Left lobe of liver (tissue), 2 donors: ENCODE results near the gene MCF2L. TPM values are rescaled to one million over a fixed set of nuclear protein-coding genes. Genes with fewer than 3 reads are reported as not detected.

Experiments used
- ATAC-seq: fragments of 200-7000 bp; cut with Tn5 transposase; one replicate; pipeline ENCODE4 v1.9.1; 2020; ENCODE audit warnings: mild to moderate bottlenecking, moderate library complexity
- DNase-seq: peaks from one replicate; pipeline ENCODE4 v3.0.0-alpha.2; 2020; ENCODE audit warnings: low spot score
- total RNA-seq: library from RNA; stranded (reverse); gene quantifications from one replicate; pipeline ENCODE4 v1.2.1, GENCODE V29; 2021
- donor health status: DM: no; HTN: no; CAD: no; lungs with moderate emphysema.
- donor health status: DM: no; HTN: yes; CAD: no.

MCF2L gene
- total RNA-seq, 1 donor from 2014 or later: 14.9 TPM

DNA sequence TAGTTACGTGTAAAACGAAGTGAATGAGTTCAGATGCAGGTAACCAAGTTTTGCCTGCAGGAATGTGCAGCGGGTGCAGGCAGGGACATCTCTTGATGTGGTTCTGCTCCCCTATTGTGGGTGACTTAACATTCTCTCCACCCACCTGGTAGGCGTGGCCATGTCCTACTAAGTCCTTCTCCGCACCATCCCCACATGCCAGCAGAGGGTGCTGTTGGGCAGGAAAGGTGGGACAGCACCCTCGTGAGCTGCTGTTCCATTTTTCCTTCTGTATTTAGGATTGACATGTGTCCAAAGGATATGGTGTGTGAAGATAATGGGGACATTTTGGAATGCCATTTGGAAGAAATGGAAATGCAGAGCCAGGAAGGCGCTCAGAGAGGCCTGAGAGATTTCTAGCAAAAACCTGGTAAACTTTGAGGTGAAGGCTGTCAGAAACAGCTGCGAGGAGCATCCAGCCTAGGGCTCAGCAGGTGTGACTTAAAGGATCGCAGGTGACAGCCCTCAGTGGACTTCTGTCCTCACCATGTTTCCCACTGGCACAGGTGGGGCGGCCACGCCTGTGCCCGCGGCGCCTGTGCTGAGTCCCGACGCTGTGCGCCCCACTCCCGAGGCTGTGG, 26.2 kb upstream of the MCF2L start:
- ATAC-seq (peak; percentile 97), DNase-seq (peak; percentile 96)

DNA sequence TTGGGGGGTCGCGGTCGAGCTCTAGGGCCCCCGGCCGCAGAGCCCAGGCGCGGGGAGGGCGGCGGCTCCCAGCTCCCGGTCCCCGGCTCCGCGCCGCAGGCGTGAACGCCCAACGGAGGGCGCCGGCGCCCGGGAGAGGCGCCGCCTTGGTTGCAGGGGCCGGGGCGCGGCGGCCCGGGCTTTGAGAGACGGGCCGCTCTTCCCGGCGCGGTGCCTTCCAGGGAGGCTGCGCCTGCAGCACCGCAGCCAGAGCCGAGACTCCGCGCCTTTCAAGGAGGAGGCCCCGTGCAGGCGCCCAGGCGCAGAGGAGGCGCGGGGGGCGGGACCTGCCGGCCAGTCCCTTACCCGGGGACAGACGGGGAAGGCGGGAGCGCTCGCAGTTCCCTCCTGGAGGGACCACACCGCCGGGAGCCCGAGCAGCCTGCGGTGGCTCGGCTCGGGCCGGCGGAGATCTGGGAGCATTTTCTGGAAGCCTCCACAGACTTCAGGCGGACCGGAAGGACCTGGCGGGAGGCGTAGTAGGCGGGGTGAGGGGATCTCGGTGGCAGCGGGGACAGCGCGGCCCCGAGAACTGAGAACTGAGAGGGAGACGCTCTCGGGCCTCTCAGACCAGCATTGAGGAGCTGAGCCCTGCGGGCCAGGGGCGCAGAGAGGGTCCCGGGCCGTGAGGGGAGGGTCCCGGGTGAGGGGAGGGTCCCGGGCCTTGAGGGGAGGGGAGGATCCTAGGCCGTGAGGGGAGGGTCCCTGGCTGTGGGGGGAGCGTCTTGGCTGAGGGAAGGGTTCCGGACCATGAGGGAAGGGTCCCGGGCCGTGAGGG, 25.5 kb upstream of the MCF2L start:
- no peak for DNase-seq
- peak; percentile 62 for ATAC-seq

DNA sequence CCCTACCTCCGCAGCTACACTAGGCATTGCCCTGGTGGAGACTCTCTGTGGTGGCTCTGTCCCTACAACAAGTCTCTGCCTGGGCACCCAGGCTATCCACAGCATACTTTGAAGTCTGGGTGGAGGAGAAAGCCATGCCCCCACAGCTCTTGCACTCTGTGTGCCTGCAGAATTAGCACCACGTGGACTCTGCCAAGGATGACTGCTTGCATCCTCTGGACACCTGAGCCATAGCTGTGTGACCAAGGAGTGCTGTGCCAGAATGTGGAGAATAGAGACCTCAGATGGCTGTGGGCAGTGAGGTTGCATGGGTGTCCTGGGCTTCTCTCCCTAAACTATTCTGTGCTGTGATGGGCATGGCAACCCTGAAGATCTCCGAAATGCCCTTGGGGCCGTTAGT, 21.2 kb upstream of the MCF2L start:
- no peak for DNase-seq
- no peak for ATAC-seq

DNA sequence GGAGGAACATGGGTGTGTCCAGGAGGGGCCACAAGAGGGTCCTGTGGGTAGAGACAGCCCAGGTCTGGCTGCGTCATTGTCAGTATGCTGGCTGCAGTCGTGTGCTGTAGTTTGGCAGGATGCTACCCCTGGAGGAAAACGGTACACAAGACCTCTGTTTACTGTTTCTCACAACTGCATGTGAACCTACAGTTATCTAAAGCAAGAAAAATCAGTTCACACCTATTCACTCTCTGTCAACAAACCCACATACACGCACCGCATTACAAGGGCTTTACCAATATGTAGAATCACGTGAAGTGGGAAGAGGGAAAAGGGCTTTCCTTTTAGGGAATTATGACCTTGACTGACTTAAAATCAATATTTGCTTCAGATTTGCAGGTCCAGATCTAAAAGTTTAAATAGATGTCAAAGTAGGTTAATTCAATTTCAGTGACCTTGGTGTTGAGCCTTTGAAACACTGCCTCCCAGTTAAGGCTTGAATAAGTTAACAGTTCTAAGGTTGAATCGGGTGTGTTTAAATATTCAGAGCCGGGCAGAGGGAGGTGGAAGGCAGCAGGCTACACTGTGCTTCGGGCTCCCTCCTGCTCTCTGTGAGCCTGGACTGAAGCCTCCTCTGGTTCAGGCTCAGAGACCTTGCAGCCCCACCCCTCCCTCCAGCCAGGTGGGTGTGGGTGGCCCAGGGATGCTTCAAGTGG, 17.2 kb upstream of the MCF2L start:
- ATAC-seq: peak; percentile 78

DNA sequence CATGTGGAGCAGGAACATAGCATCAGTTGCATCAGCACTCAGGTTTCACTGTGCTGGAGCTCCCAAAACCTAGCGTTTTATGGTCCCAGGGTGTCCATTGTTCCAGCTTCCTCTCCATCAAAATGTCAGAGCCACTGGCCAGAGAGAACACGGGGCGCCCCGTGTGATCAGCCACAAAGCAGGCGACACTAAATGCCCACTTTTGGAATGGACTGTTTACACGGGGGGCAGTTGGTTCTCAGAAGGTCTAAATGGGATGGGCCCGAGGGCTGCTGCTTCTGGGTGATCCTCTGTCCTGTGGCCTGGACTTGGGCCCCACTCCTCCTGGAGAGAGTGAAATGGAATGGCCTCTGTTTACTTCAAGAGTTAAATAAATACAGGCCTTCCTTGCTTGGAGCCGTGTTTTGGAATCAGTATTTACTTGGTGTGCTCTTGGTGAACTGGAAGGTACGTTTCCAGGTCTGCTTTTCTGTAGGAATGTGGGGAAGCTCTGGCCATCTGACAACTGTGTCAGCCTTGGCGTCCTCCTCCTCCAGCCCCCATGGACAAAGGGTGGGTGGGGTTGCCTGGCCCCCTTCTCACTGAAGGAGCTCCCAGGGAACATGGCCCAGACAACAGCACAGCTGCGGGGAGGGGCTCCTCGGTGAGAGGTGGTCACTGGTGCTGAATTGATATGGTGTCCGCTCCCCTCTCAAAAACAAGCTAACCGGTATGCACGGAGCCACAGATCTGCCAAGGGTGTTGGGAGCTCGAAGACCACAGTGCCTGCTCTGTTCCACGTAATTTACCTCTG, 16.1 kb upstream of the MCF2L start:
- ATAC-seq (peak; percentile 34), DNase-seq (no peak)

More for the DNA sequence above, 17.2 kb upstream of the MCF2L start:
- no peak for DNase-seq

DNA sequence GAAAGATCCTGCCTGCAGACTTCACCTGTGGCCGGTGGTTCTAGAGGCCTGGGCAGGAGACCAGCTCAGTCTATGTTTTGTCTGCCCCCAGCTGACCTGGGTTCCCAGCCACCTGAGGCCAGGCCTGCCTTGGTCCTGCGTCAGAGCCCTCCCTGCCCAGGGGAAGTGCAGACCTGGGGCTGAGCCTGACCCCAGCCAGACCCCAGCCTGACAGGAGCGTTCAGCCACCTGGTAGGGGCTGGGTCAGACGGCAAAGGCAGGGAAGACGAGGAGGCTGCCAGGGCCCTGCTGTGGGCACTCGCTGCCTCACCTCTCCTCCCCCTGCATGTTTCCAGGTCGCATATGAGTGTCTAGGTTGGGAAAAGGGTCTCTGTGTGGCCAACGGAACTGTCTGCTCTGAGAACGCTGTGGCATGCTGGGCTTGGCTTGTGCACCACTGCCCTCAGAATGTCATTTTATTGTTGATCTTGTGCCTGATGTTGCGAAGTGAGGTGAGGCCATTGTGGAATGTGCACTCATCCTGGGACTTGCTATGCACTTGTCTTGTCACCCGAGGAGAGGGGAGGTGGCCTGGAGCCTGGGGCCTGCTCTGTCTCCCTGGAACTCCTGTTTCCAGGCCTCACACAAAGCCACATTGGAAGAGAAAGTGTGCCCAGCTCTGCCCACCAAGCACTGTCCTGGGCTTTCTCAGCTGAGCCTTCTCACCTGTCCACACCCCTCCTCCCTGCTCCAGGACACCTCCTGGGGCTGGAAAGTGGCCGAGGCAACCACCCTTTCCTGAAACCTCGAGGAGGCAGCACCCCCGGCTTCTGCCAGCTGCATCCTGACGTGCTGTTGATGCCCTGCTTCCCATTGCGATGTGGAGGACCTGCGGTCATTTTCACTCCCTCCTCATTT, 15.2 kb upstream of the MCF2L start:
- no peak for DNase-seq

DNA sequence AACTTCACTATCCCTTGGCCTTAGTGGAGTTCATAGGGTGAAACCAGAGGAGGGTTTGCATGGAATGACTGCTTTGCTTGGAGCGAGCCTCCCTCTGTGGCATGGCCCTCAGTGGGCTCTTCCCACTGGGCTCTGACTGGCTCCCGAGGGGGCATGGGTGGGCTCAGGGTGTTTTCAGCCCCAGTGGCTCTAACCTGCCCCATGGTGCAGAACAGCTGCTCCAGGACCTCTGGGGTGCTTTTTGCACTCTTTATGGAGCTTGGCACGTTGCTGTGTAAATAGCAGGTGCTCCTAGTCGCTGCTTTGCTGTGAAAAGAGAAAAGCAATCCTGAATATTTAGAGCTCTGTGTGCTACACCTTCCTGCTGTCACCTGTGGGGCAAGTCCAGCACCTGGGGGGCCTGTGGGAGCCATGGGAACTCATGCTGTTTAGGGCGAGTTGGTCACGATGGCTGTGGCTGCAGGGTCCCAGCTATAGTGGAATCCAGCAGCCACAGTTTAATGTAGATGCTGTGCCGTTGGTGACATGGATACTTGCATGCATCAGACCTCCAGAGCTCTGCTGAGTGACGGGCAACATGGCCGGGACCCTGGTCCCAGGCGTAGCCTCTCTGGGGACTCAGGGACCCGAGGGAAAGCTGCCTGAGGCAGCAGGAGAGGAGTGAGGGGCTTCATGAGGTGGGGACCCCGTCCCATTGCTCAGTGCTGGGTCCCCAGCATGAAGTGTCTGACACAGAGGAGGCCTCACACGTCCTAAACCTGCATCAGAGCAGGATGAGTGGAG, 14.3 kb upstream of the MCF2L start:
- DNase-seq (no peak), ATAC-seq (no peak)

More for the DNA sequence above, 15.2 kb upstream of the MCF2L start:
- no peak for ATAC-seq

DNA sequence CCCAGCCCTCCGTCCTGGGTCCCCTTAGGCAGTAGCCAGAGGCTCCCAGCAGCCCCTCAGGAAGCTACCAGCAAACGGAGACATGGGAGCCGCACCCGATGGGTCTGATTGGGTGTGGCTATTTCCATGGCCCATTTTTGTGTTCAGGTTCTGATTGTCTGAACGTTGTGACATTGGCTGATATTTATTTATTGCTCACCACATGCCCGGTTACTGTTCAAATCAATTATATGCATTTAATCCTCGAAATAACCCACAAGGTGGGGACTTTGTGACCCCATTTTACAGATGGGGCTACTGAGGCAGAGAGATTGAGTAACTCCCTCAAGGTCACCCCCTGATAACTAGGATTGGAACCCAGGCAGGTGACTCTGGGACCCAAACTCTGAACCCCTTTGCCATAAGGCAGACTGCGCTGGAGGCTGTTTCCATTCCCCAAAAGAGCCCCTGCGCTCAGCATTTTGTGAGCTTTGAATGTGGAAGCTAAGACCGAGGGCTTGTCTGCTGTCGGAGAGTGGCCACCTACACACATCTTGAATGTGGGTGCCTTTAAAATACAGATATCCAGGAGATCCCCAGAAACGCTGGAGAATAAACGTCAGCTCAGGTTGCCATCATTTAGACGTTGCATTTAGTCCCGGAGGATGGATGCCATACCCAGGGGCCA, 13.6 kb upstream of the MCF2L start:
- no peak for ATAC-seq
- no peak for DNase-seq

DNA sequence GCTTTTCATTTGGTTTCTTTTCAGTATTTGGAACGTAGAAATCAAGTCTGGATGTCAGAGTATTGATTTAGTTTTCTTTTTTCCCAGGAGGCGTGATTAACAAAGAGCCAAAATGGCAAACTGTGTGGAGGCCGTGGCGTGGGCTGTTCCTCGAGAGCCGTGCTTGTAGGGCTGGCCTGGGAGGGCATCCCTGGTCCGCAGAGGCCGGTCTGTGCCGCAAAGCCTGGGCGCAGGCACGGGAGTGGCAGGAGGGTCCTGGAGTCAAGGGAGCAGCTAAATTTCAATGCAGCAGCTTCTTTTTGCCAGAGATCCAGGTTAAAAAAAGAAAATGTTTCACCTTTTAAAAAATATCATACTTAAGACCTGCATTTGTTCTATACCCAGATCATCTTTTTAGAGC, 13.1 kb upstream of the MCF2L start:
- ATAC-seq (no peak), DNase-seq (no peak)

DNA sequence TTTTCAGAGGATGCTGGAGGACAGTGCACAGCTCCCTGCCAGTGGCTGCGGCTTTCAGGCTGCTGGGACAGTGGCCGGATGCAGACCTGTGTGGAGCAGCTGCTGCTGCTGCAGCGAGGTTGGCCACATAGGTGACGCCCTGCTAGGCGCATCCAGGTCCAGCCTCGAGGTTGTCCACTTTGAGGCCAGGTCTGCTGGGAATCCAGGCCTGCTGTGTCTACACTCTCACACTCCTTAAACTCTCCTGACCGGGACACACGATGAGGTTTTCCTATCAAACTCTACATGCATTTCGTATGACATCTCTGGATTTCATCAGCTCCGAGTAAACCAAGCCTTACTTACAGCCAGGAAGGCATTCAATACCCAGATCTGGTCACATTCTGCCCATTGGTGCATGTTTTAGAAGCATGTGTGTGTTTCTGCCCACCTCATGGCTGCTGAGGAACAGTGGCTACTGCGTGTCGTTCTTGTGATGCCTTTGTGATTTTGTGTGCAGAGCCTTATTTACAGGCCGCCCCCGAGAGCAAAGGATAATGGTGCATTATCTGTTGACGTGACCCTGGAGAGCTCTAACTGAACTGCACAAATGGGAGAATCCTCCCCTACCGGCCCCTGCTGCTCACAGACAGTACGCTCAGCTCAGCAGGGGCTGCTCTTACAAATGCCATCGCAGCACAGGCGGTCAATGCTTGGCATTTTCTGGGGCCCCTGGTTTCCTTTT, 12.3 kb upstream of the MCF2L start:
- ATAC-seq (no peak), DNase-seq (no peak)

DNA sequence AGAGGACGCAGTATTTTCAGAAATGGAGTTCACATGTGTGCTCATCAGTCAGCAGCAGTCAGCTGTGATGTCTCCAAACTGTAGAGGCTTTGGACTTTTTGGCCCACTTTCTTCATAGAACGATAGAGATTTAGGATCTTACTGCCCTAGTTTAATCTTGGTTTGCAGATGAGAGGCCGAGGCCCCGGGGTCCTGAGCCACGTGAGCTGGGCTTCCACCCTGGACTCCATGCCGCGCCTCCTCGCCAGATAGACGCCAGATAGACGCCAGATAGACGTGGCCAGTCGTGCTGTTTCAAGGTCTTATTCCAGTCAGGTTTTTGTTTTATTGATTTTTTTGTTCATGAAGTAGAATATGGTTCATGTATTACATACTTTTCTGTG, 11.7 kb upstream of the MCF2L start:
- ATAC-seq (no peak), DNase-seq (no peak)

DNA sequence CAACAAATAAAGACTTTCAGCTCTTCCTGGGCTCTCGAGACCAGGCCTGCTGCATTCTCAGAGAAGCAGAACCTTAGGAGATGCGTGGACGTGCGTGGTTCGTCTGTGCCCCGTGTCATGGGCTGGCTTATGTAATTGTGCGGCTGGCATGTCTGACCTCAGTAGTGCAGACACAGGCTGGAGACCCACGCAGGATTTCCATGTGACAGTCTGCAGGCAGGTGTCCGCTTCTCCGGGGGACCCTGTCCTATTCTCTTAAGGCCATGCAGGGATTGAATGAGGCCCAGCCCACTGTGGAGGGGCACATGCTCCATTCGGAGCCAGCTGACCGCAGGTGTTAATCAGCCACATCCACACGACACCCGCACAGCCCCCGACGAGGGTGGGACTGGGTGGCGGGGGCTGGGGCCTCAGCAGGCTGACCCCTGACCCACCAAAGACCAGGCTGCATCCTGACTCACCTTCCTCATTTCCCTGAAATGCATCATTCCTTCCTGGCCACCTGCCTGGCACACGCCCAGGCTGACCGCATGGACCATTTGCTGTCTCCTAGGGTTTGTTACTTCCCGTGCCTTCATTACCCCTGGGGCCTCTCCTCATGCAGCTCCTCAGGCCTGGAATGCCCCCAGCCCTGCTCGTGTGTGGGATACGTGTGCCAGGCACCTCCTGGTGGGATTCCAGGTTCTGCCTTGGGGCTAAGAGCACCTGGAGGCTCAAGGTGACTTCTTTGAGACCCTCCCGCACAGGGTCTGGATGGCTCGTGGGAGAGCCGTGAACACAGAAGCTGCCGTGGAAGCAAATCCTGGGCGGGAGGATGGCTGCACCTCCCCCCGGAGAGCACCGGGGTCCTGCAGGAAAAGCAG, 10.7 kb upstream of the MCF2L start:
- DNase-seq: no peak
- no peak for ATAC-seq

DNA sequence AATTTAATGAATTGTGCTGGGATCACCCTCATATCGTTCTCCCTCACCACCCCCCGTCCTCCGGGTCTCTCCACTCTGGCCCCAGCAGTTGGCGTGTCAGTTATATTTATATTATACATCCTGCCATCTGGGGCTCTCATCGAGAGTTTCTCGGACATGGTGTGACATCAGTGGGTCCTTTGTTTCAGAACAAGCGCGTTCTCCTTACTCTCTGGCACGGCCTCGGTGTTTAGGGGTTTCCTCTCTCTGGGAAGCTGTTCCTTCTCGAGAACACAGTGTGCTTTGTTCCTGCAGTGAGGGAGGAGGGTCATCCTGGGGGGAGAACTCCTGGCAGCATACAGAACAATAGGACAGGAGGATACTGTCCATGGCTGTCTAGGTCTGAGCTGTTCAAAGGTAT, 9.8 kb upstream of the MCF2L start:
- DNase-seq (no peak), ATAC-seq (peak; percentile 57)

DNA sequence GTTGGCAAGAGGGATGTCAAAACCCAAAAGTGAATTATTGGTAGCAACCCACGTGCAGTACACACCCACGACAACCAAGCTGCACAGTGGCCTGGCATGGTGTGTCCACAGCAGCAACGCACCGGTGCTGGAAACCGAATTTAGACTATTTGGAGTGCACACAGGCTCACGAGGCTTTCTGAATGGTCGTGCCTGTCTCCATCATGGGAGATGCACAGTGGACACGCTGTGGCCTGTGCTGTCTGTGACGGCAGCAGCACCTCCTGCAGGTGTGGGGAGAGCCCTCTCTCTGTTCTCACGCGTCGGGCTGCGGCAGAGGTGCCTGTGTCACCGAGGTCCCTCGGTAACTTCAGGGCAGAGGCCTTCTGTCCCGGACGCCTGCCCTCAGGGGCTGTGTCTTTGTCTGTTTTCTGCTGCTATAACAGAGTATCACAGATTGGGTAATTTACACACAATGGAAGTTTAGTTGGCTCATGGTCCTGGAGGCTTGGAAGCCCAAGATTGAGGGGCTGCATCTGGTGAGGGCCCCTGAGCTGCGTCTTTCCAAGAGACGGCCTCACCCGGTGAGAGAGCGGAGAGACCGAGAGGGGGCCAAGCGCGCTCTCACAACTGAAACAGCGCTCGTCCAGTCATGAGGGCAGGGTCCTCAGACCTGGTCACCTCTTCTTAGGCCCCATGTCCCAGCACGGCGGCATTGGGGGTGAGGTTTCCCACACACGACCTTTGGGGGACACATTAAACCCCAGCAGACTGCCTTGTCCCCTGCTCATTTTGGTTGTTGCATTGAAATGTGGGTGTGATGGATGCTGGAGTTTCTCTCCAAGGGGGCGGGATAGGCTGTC, 9.1 kb upstream of the MCF2L start:
- ATAC-seq (no peak), DNase-seq (no peak)

DNA sequence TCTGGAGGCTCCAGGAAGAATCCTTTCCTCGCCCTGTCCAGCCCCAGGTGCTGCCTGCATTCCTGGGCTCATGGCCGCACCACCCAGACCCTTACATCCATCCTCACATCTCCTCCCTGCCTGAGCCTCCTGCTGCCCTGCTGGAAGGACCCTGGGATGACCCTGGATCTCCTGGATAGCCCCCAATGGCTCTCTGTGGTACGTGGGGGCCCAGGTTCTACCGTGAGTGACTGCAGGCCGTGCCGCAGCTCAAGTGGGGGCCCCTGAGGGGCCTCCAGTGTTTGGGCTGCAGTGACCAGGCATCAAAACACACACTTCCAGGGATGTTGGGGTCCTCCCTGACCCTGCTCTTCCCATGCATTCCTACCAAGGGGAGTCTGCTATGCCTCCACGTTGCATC, 8.3 kb upstream of the MCF2L start:
- no peak for DNase-seq
- ATAC-seq: no peak
